AG09309 (cell line): Measurements from ENCODE around the gene SPSB2.

Experiments
- DNase-seq: peaks from one replicate; pipeline ENCODE4 v3.0.0-alpha.2; 2010; ENCODE audit warnings: low read depth
- H3K4me3 ChIP-seq: 2 replicates; pipeline ENCODE4 v1.5.1; 2011; ENCODE audit warnings: mild to moderate bottlenecking, low read depth, low read length, moderate library complexity; ENCODE audit not compliant: control insufficient read depth
- TF ChIP-seq, protein P1 (sequence below): IDR thresholded peaks from 2 replicates; pipeline ENCODE4 v1.5.1; 2011; ENCODE audit warnings: mild to moderate bottlenecking, low read depth, low read length, inconsistent platforms; ENCODE audit not compliant: insufficient read depth, control insufficient read depth; ENCODE audit errors: missing control alignments

Gene SPSB2

DNA sequence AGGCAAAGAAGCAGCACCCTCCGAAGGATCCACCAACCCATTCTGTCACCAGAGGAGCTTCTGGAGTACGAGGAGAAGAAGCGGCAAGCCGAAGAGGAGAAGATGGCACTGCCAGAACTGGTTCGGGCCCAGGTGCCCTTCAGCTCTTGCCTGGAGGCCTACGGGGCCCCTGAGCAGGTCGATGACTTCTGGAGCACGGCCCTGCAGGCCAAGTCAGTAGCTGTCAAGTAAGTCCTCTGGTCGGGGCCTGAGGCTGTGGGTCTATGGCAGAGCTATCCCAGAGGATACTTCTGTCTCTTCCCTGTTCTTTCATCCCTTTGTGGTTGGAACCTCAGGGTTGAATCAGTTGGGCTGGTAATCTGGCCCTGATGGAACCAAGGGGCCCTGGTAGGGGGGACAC, 11.7 kb downstream of the SPSB2 start:
- H3K4me3 ChIP-seq: no peak overlapping the region
- no peak for DNase-seq
- TF ChIP-seq, protein P1, sequence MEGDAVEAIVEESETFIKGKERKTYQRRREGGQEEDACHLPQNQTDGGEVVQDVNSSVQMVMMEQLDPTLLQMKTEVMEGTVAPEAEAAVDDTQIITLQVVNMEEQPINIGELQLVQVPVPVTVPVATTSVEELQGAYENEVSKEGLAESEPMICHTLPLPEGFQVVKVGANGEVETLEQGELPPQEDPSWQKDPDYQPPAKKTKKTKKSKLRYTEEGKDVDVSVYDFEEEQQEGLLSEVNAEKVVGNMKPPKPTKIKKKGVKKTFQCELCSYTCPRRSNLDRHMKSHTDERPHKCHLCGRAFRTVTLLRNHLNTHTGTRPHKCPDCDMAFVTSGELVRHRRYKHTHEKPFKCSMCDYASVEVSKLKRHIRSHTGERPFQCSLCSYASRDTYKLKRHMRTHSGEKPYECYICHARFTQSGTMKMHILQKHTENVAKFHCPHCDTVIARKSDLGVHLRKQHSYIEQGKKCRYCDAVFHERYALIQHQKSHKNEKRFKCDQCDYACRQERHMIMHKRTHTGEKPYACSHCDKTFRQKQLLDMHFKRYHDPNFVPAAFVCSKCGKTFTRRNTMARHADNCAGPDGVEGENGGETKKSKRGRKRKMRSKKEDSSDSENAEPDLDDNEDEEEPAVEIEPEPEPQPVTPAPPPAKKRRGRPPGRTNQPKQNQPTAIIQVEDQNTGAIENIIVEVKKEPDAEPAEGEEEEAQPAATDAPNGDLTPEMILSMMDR: no peak

DNA sequence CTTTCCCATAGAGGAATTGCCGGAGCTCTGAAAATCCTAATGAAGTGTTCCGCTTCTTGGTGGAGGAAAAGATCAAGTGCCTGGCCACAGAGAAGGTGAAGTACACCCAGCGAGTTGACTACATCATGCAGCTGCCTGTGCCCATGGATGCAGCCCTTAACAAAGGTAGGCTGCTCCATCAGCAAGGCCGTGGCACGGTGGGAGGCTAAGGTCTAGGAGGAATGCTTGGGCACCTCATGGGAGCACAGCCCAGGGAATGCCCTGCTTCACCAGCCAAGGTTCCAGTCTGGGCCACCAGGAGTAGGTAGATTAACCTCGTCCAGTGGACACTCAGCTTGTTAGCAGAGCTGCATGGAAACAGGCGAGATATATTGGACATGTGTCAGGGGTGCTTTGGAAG, 12.2 kb downstream of the SPSB2 start:
- TF ChIP-seq, protein P1: no peak
- no peak for DNase-seq
- no peak overlapping the region for H3K4me3 ChIP-seq

DNA sequence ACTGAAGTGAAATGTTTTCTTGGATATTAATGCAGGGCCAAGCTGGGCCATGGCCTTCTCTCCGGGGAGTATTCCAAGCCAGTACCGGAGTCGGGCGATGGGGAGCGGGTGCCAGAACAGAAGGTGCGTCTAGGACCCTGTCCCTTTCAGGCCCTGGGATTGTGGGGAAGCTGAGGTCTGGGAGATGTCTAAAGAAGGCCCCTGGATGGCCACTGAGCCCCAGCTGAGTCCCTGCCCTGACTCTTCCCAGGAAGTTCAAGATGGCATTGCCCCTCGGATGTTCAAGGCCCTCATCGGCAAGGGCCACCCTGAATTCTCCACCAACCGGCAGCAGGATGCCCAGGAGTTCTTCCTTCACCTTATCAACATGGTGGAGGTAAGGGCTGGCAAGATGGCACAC, 13.0 kb downstream of the SPSB2 start:
- TF ChIP-seq, protein P1: no peak
- H3K4me3 ChIP-seq: no peak overlapping the region

DNA sequence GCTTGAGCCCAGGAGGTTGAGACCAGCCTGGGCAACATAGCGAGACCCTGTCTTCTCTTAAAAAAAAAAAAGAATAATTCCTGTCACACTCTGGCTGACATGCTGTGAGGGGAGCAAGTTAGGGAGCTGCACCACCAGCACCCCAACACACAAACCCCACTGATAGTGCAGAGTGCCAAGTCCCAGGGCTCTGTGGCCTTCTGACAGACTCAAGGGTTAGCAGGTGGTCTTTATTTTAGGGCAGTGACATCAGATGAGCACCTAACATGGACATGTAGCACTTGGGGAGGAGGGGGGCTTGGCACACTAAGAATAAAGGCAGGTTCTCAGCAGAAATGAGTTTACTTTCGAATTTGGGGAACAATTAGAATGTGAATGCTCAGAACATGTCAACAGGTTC, 14.3 kb downstream of the SPSB2 start:
- TF ChIP-seq, protein P1: no peak
- no peak overlapping the region for H3K4me3 ChIP-seq
- DNase-seq: no peak

More for the DNA sequence above, 13.0 kb downstream of the SPSB2 start:
- DNase-seq: no peak

DNA sequence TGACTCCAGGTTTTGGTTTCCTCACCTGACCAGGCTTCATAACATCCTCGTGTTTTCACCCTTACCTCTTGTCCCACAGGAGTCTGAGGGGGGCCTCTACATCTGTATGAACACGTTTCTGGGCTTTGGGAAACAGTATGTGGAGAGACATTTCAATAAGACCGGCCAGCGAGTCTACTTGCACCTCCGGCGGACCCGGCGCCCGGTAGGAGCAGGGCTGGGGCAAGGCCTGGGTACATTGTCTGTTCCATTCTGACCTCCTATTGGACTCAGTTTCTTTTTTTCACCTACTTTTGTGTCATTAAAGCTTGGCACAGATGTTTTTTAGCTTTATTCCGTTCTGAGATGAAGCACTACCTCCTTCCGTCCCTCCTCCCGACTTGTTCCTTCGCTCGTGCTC, 17.8 kb downstream of the SPSB2 start:
- H3K4me3 ChIP-seq: no peak overlapping the region
- DNase-seq: no peak
- TF ChIP-seq, protein P1: no peak

DNA sequence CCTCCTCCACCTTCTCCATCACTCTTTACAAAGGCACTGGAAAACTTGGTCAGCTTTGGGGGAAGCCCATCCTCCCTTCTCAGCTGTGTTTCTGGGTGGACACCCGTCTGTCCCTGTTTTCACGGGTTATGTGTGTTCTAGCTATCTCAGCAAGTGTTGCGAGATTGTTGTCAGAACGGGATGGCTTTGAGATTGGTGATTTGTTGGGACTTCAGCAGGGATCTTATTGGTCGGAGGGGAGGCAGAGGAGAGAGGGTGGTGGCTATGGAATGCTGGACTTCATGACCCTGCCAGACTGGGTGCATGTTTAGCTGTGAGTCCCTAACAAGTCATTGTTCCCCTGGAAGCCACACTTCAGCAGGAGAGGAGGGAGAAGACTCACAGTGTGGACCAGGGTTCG, 19.1 kb downstream of the SPSB2 start:
- no peak for DNase-seq
- H3K4me3 ChIP-seq: no peak overlapping the region
- TF ChIP-seq, protein P1: no peak

DNA sequence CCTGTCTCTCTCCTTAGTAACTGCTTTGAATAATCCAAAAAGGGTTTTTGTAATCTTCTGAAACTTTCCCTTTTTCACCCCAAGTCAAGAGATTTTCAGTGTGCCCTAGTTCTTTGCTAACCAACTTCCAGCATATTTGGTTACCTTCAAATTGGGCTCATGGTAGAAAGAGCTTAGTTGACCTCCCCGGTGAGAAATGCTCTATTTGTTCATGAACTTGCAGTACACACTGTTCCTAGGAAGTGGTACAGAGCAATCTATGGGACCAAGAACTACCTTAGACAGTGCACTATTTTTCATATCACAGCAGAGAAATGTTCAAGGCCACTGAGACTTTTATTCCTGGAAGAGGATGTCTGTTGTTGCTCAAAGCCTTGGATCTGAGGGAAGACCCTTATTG, 19.5 kb downstream of the SPSB2 start:
- no peak overlapping the region; the same call in 1 of the 2 replicates for H3K4me3 ChIP-seq
- no peak for DNase-seq
- TF ChIP-seq, protein P1: no peak
